PC-3 (cell line): ENCODE data around the gene TPRN. TPM values are rescaled to one million over a fixed set of nuclear protein-coding genes. Genes with fewer than 3 reads are reported as not detected.

ENCODE experiments used
- ATAC-seq: fragments of 200-7000 bp; cut with Tn5 transposase; 2 replicates; pipeline ENCODE4 v1.9.1; 2020; ENCODE audit warnings: mild to moderate bottlenecking, moderate library complexity
- BruUV-seq: library from RNA; stranded (reverse); fragments of 400-500 nt; replicated peaks from 2 replicates; lab custom pipeline; 2021; lab: Mats Ljungman, UMichigan
- CTCF ChIA-PET: fragments of 300-600 bp; sonication (Branson Sonifier 250); formaldehyde crosslinking; loops from one replicate; lab custom pipeline; 2022; ENCODE audit warnings: antibody characterized with exemption; lab: Charles Lee
- POLR2A ChIA-PET: fragments of 300-600 bp; sonication (Branson Sonifier 250); formaldehyde crosslinking; loops from one replicate; lab custom pipeline; 2022; ENCODE audit warnings: antibody characterized with exemption; ENCODE audit not compliant: unreplicated experiment; lab: Charles Lee
- DNase-seq: peaks from one replicate; pipeline ENCODE4 v3.0.0-alpha.2; 2015
- H2AFZ ChIP-seq: fragments of 300-600 bp; sonication (generic); 2 replicates; pipeline ENCODE4 v1.6.0; 2016; ENCODE audit warnings: antibody characterized with exemption, low read length
- H3F3A ChIP-seq: fragments of 300-600 bp; sonication (generic); one replicate; pipeline ENCODE4 v1.6.0; 2017; ENCODE audit warnings: antibody characterized with exemption, low read length, control low read depth, mild to moderate bottlenecking; ENCODE audit not compliant: unreplicated experiment
- H3K27ac ChIP-seq: fragments of 300-600 bp; sonication (generic); 2 replicates; pipeline ENCODE4 v1.5.1; 2016; ENCODE audit warnings: mild to moderate bottlenecking, low read length
- H3K27me3 ChIP-seq: fragments of 300-600 bp; sonication (generic); 2 replicates; pipeline ENCODE4 v1.6.1; 2016; ENCODE audit warnings: low read length, mixed read lengths
- H3K36me3 ChIP-seq: fragments of 300-600 bp; sonication (generic); 2 replicates; pipeline ENCODE4 v1.6.1; 2016; ENCODE audit warnings: low read depth, mixed run types, low read length, mixed read lengths
- H3K4me1 ChIP-seq: fragments of 300-600 bp; sonication (generic); 2 replicates; pipeline ENCODE4 v1.5.1; 2016; ENCODE audit warnings: low read length; ENCODE audit not compliant: insufficient read depth
- H3K4me2 ChIP-seq: fragments of 300-600 bp; sonication (generic); 2 replicates; pipeline ENCODE4 v1.6.0; 2016; ENCODE audit warnings: low read length
- H3K4me3 ChIP-seq: fragments of 300-600 bp; sonication (generic); 2 replicates; pipeline ENCODE4 v1.5.1; 2016; ENCODE audit warnings: mild to moderate bottlenecking, low read length, mixed read lengths
- H3K79me2 ChIP-seq: fragments of 300-600 bp; sonication (generic); 2 replicates; pipeline ENCODE4 v1.6.1; 2017; ENCODE audit warnings: low read length, mixed read lengths
- H3K9ac ChIP-seq: fragments of 300-600 bp; sonication (generic); 2 replicates; pipeline ENCODE4 v1.6.0; 2016; ENCODE audit warnings: mild to moderate bottlenecking, low read length
- H3K9me2 ChIP-seq: fragments of 300-600 bp; sonication (generic); replicated peaks from 2 replicates; pipeline ENCODE4 v1.6.1; 2016; ENCODE audit warnings: mixed run types, low read length, mixed read lengths
- H3K9me3 ChIP-seq: fragments of 300-600 bp; sonication (generic); 2 replicates; pipeline ENCODE4 v1.6.1; 2016; ENCODE audit warnings: low read length, mixed read lengths
- H4K20me1 ChIP-seq: fragments of 300-600 bp; sonication (generic); 2 replicates; pipeline ENCODE4 v1.6.1; 2016; ENCODE audit warnings: low read length, mixed read lengths
- CTCF ChIP-seq: fragments of 300-600 bp; sonication (generic); conservative IDR thresholded peaks from 2 replicates; pipeline ENCODE4 v1.5.1; 2017; ENCODE audit warnings: antibody characterized with exemption, low read depth, mild to moderate bottlenecking, low read length
- EZH2 ChIP-seq: fragments of 300-600 bp; sonication (generic); IDR thresholded peaks from one replicate; pipeline ENCODE4 v1.6.1; 2017; ENCODE audit warnings: antibody characterized with exemption, mild to moderate bottlenecking, low read length; ENCODE audit not compliant: unreplicated experiment
- EZH2phosphoT487 ChIP-seq: fragments of 300-600 bp; sonication (generic); IDR thresholded peaks from 2 replicates; pipeline ENCODE4 v1.6.1; 2018; ENCODE audit warnings: mild to moderate bottlenecking, antibody characterized with exemption, low read length, borderline replicate concordance
- intact Hi-C: fragments of 100-400 bp; cut with micrococcal nuclease; formaldehyde crosslinking; loops from 2 replicates; pipeline ENCODE4 v1.9.0; 2023
- total RNA-seq: library from RNA; depleted of rRNA; stranded (reverse); fragments of >200 nt; gene quantifications from 2 replicates; pipeline ENCODE4 v1.2.3, GENCODE V29; 2014

The TPRN gene
- total RNA-seq, 1 experiment from 2014 or later, result 11.3 TPM

GRCh38 chr9:137180491-137180890 lies 20.1 kb downstream of the TPRN start:
- ATAC-seq (no peak), DNase-seq (no peak)
- H3F3A ChIP-seq, result no peaks in the 10 kb centered on the region
- no peaks in the 10 kb centered on the region for H4K20me1 ChIP-seq
- intact Hi-C loops, result no loop called here
- no peak overlapping the region for H3K9ac ChIP-seq
- no peak overlapping the region for H3K4me3 ChIP-seq
- H3K4me1 ChIP-seq, result no peaks in the 10 kb centered on the region
- no peak overlapping the region for H2AFZ ChIP-seq
- ChIA-PET POLR2A (no interaction called here), CTCF (no interaction called here)
- H3K79me2 ChIP-seq, result no peaks in the 10 kb centered on the region
- H3K4me2 ChIP-seq, result no peak overlapping the region
- no peak overlapping the region for H3K27ac ChIP-seq
- no peaks in the 10 kb centered on the region for H3K27me3 ChIP-seq
- H3K36me3 ChIP-seq, result no peaks in the 10 kb centered on the region
- no TSS peak for BruUV-seq
- H3K9me3 ChIP-seq, result no peaks in the 10 kb centered on the region
- H3K9me2 ChIP-seq, result no peaks in the 10 kb centered on the region
- TF ChIP-seq EZH2phosphoT487, result no peak
- no peak for TF ChIP-seq EZH2
- TF ChIP-seq CTCF, result no peak

- no peaks in the 10 kb centered on the region for H3F3A ChIP-seq
- CTCF ChIA-PET, result no interaction called here
- POLR2A ChIA-PET, result no interaction called here
- H3K9me3 ChIP-seq, result no peaks in the 10 kb centered on the region
- H3K27me3 ChIP-seq, result no peaks in the 10 kb centered on the region
- TF ChIP-seq EZH2phosphoT487, result no peak
- TF ChIP-seq EZH2, result no peak
- no peak for TF ChIP-seq CTCF
- no peak overlapping the region for H2AFZ ChIP-seq
- intact Hi-C loops, result no loop called here
- H3K36me3 ChIP-seq, result no peaks in the 10 kb centered on the region
- no peaks in the 10 kb centered on the region for H4K20me1 ChIP-seq
- H3K4me1 ChIP-seq, result no peaks in the 10 kb centered on the region
- BruUV-seq, result no TSS peak
- DNase-seq (no peak), ATAC-seq (no peak)
- H3K9ac ChIP-seq, result no peak overlapping the region
- no peaks in the 10 kb centered on the region for H3K9me2 ChIP-seq
- H3K4me3 ChIP-seq, result no peak overlapping the region
- H3K27ac ChIP-seq, result no peak overlapping the region
- H3K79me2 ChIP-seq, result no peaks in the 10 kb centered on the region
- no peak overlapping the region for H3K4me2 ChIP-seq
Observed at GRCh38 chr9:137179761-137180160, 20.8 kb downstream of the TPRN start.

GRCh38 chr9:137178939-137179630 lies 21.5 kb downstream of the TPRN start:
- Histone ChIP-seq H3K36me3 (no peaks in the 10 kb centered on the region), H3K27me3 (no peaks in the 10 kb centered on the region), H3K9me3 (no peaks in the 10 kb centered on the region), H3K4me3 (no peak overlapping the region), H3F3A (no peaks in the 10 kb centered on the region), H2AFZ (no peak overlapping the region), H3K79me2 (no peaks in the 10 kb centered on the region), H3K4me2 (no peak overlapping the region), H4K20me1 (no peaks in the 10 kb centered on the region), H3K4me1 (no peaks in the 10 kb centered on the region), H3K9me2 (no peaks in the 10 kb centered on the region), H3K27ac (no peak overlapping the region), H3K9ac (no peak overlapping the region)
- BruUV-seq, result no TSS peak
- TF ChIP-seq CTCF (no peak), EZH2phosphoT487 (no peak), EZH2 (no peak)
- intact Hi-C loops, result no loop called here
- ATAC-seq, result no peak
- no peak for DNase-seq
- POLR2A ChIA-PET, result interaction anchor here (0.6 kb wide), 1 partner anchor 49 kb away, joined by 3 read pairs; no protein-coding TSS in a partner anchor
- CTCF ChIA-PET, result no interaction called here
